ENCODE data around the gene EXOSC2. TPM values are rescaled to one million over a fixed set of nuclear protein-coding genes. Genes with fewer than 3 reads are reported as not detected.
A peak's percentile ranks its signal among the peaks of the same experiment; 100 is the strongest.

Gene EXOSC2
- total RNA-seq, 1 donor from 2014 or later = 18.4 TPM

DNA sequence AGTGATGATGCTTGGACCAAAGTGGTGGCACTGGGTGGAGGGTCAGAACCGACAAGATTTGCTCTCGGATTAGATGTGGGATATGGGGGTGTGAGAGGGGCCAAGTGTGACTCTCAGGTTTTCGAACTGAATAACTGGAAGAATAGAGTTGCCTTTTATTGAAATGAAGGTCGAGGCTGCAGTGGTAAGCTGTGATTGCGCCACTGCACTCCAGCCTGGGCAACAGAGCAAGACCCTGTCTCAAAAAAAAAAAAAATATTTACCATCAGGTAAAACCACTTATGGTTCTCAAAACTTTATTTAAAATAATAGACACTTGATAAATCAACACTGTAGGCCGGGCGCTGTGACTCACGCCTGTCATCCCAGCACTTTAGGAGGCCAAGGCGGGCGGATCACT, 27.2 kb downstream of the EXOSC2 start:
- no peaks in the 10 kb centered on the region for H3K9me3 ChIP-seq
- TF ChIP-seq, protein P1, sequence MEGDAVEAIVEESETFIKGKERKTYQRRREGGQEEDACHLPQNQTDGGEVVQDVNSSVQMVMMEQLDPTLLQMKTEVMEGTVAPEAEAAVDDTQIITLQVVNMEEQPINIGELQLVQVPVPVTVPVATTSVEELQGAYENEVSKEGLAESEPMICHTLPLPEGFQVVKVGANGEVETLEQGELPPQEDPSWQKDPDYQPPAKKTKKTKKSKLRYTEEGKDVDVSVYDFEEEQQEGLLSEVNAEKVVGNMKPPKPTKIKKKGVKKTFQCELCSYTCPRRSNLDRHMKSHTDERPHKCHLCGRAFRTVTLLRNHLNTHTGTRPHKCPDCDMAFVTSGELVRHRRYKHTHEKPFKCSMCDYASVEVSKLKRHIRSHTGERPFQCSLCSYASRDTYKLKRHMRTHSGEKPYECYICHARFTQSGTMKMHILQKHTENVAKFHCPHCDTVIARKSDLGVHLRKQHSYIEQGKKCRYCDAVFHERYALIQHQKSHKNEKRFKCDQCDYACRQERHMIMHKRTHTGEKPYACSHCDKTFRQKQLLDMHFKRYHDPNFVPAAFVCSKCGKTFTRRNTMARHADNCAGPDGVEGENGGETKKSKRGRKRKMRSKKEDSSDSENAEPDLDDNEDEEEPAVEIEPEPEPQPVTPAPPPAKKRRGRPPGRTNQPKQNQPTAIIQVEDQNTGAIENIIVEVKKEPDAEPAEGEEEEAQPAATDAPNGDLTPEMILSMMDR (IDR thresholded peaks at IDR 0.05) = no peak
- peaks cover 10% of the 10 kb centered on the region for H3K4me1 ChIP-seq
- H3K4me3 ChIP-seq = no peak overlapping the region
- DNase-seq (no peak), ATAC-seq (no peak)
- no peaks in the 10 kb centered on the region for H3K36me3 ChIP-seq
- H3K27ac ChIP-seq = no peak overlapping the region
- intact Hi-C loops (cut with DNase I) = no loop called here
- no peaks in the 10 kb centered on the region for H3K27me3 ChIP-seq (ENCODE audit: low read depth)

DNA sequence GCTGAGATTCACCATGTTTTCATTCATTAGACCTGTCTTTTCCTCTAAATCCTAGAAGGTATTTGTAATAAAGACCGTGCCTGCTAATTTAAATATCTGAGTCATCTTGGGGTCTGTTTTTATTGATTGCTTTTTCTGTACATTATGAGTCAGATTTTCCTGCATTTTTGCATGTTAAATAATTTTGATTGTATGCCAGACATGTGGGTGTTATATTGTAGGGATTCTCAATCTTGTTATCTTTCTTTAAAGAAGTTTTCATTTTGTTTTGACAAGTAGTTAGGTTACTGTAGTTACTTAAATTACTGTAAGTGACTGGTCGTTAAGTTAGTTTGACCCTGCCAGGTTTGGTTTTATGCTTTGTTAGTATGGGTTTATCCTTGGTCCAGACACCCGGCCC, 35.1 kb downstream of the EXOSC2 start:
- Histone ChIP-seq H3K4me3 (no peak overlapping the region), H3K27me3 (ENCODE audit: low read depth) (no peaks in the 10 kb centered on the region), H3K9me3 (no peaks in the 10 kb centered on the region), H3K36me3 (no peaks in the 10 kb centered on the region), H3K4me1 (peaks cover 14% of the 10 kb centered on the region), H3K27ac (no peak overlapping the region)
- intact Hi-C loops (cut with DNase I) = no loop called here
- TF ChIP-seq, protein P1 (IDR thresholded peaks at IDR 0.05) = no peak
- no peak for DNase-seq
- ATAC-seq = no peak

DNA sequence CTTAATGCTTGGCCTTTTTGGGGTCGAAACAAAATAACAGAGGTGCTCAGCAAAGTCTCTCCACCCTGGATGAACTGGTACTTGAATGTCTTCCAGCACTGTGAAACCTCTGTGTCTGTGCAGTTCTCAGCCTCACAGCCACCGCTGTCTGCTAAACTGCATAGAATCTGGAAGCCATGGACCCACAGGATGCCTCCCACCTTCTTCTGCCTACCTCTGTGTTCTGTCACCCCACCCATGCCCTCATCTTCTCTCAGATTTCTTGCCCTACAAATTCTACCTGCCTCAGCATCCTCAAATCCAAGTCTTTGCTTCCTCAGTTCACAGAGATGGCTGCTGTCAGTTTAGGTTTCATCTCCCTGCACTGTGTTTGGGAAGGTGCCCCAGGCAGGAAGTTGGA, 35.6 kb downstream of the EXOSC2 start:
- TF ChIP-seq, protein P1 (IDR thresholded peaks at IDR 0.05) = no peak
- Histone ChIP-seq H3K36me3 (no peaks in the 10 kb centered on the region), H3K4me1 (peaks cover 14% of the 10 kb centered on the region), H3K27me3 (ENCODE audit: low read depth) (no peaks in the 10 kb centered on the region), H3K27ac (no peak overlapping the region), H3K9me3 (no peaks in the 10 kb centered on the region), H3K4me3 (no peak overlapping the region)
- intact Hi-C loops (cut with DNase I) = no loop called here
- ATAC-seq = no peak
- no peak for DNase-seq

DNA sequence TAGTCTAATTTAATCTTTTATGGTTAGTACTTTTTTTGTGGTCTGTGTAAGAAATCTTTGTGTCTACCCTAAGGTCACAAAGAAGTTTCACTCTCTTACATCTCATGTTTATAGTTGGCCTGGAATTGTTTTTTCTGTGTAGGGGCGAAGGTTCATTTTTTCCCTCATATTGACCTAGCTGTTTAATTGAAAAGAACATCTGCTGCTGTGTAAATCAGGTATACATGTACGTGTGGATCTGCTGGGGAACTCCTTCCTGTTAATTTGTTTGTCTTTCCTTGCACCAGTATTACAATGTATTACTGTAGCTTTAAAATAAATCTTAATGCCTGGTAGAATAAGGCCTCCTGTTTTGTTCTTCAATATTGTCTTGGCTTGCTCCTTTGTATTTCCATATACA, 37.8 kb downstream of the EXOSC2 start:
- ATAC-seq = no peak
- TF ChIP-seq, protein P1 (IDR thresholded peaks at IDR 0.05) = no peak
- DNase-seq = no peak

DNA sequence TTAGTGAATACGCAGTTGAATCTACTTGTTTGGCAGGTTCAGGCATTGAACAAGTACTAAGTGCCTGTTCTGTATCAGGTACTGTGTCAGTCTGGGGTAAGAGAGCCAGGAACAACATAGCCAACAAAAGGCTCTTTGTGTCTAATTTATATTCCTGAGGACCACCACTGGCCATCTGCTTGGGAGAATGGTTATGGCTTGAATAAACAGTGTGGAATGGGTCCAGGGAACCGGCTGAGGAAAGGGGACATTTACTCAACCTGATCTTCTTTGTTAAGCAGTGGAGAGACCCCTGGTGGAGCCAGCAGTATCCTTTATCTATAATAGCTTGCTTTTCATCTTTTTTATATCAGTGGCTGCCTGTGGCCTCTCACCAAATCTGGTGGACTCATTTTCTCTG, 38.6 kb downstream of the EXOSC2 start:
- H3K9me3 ChIP-seq = no peaks in the 10 kb centered on the region
- TF ChIP-seq, protein P1 (IDR thresholded peaks at IDR 0.05) = no peak
- ATAC-seq (peak in 1 of 2 donors; percentile 38), DNase-seq (no peak)
- peaks cover 14% of the 10 kb centered on the region for H3K4me1 ChIP-seq
- no peak overlapping the region for H3K27ac ChIP-seq
- H3K4me3 ChIP-seq = no peak overlapping the region
- no peaks in the 10 kb centered on the region for H3K27me3 ChIP-seq (ENCODE audit: low read depth)
- no peaks in the 10 kb centered on the region for H3K36me3 ChIP-seq
- intact Hi-C loops (cut with DNase I) = no loop called here

More for the DNA sequence above, 37.8 kb downstream of the EXOSC2 start:
- Histone ChIP-seq H3K4me1 (peaks cover 14% of the 10 kb centered on the region), H3K36me3 (no peaks in the 10 kb centered on the region), H3K27ac (no peak overlapping the region), H3K9me3 (no peaks in the 10 kb centered on the region), H3K4me3 (no peak overlapping the region), H3K27me3 (ENCODE audit: low read depth) (no peaks in the 10 kb centered on the region)
- intact Hi-C loops (cut with DNase I) = no loop called here

DNA sequence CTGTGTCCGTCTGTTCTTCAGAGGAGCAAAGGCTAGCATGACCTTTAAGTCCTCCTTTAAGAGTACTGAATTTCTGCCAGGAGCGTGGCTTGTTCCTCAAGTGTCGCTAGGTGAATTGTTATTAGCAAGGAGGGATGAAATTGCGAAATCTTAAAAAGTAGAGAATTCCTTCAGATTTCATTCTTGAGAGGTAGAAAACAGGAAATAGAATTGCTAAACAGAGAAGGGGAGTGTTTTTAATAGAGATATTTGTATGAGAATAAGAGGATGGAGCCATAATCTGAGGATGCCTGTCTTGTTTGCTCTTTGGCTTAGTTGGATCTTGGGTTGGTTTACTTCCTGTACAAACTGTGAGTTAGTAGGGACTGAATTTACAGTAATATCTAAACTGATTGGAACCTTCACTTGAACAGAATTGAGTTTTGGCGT, 39.2 kb downstream of the EXOSC2 start:
- TF ChIP-seq, protein P1 (IDR thresholded peaks at IDR 0.05) = no peak
- peak overlapping the region; percentile 50 for H3K27ac ChIP-seq
- intact Hi-C loops (cut with DNase I) = no loop called here
- no peaks in the 10 kb centered on the region for H3K36me3 ChIP-seq
- peaks cover 14% of the 10 kb centered on the region for H3K4me1 ChIP-seq
- no peaks in the 10 kb centered on the region for H3K27me3 ChIP-seq (ENCODE audit: low read depth)
- no peak for DNase-seq
- H3K4me3 ChIP-seq = no peak overlapping the region
- H3K9me3 ChIP-seq = no peaks in the 10 kb centered on the region
- ATAC-seq = peak; percentile 70 to 85

Measured in lower lobe of right lung (tissue), 2 donors.